Adipocyte (in vitro differentiated cells): ENCODE results near the gene CCDC149.
"Not testable (repeated sequence)": the region's sequence is repeated elsewhere in the genome, so short reads cannot be mapped to it uniquely, and the experiment has no call there.

Experiments used
- DNase-seq: peaks from one replicate; pipeline ENCODE4 v3.0.0-alpha.2; 2015; ENCODE audit warnings: low read depth
- H3K27me3 ChIP-seq: replicated peaks from 2 replicates; pipeline ENCODE4 v1.7.0; 2013; ENCODE audit warnings: mild to moderate bottlenecking, low read length, moderate library complexity; ENCODE audit not compliant: control insufficient read depth, insufficient read depth
- H3K36me3 ChIP-seq: 2 replicates; pipeline ENCODE4 v1.7.0; 2013; ENCODE audit warnings: low read length, mild to moderate bottlenecking, moderate library complexity; ENCODE audit not compliant: control insufficient read depth, insufficient read depth, severe bottlenecking
- H3K4me1 ChIP-seq: 2 replicates; pipeline ENCODE4 v1.7.0; 2013; ENCODE audit warnings: mild to moderate bottlenecking, low read length, moderate library complexity; ENCODE audit not compliant: control insufficient read depth, insufficient read depth
- H3K4me3 ChIP-seq: 2 replicates; pipeline ENCODE4 v1.7.0; 2013; ENCODE audit warnings: mild to moderate bottlenecking, low read length, moderate library complexity
- H3K9ac ChIP-seq: 2 replicates; pipeline ENCODE4 v1.7.0; 2013; ENCODE audit warnings: mild to moderate bottlenecking, low read length, moderate library complexity
- H3K9me3 ChIP-seq: 2 replicates; pipeline ENCODE4 v1.7.0; 2013; ENCODE audit warnings: mild to moderate bottlenecking, low read length, moderate library complexity; ENCODE audit not compliant: control insufficient read depth

CCDC149 gene

GRCh38 chr4:24915121-24915922, 2.5 kb upstream of the CCDC149 start:
- DNase-seq, result no peak
- no peak overlapping the region for H3K9ac ChIP-seq
- H3K36me3 ChIP-seq, result no peaks in the 10 kb centered on the region
- peaks cover 7% of the 10 kb centered on the region for H3K9me3 ChIP-seq
- no peaks in the 10 kb centered on the region for H3K27me3 ChIP-seq
- no peak overlapping the region for H3K4me3 ChIP-seq
- peaks cover 13% of the 10 kb centered on the region for H3K4me1 ChIP-seq

- peaks cover 5% of the 10 kb centered on the region for H3K36me3 ChIP-seq
- no peaks in the 10 kb centered on the region for H3K9me3 ChIP-seq
- no peaks in the 10 kb centered on the region for H3K27me3 ChIP-seq
- peaks cover 13% of the 10 kb centered on the region for H3K4me1 ChIP-seq
- no peak overlapping the region for H3K9ac ChIP-seq
- no peak overlapping the region for H3K4me3 ChIP-seq
- DNase-seq, result no peak
Measured at GRCh38 chr4:24914460-24914859, 1.6 kb upstream of the CCDC149 start.

- DNase-seq, result no peak
- no peaks in the 10 kb centered on the region for H3K9me3 ChIP-seq
- peak overlapping the region; percentile 91 for H3K9ac ChIP-seq
- peak overlapping the region; percentile 81 for H3K4me3 ChIP-seq
- H3K27me3 ChIP-seq, result no peaks in the 10 kb centered on the region
- peaks cover 13% of the 10 kb centered on the region for H3K4me1 ChIP-seq
- H3K36me3 ChIP-seq, result peaks cover 11% of the 10 kb centered on the region
Measured at GRCh38 chr4:24913119-24913485, 260 bp upstream of the CCDC149 start.

- H3K4me1 ChIP-seq, result peaks cover 8% of the 10 kb centered on the region
- no peak overlapping the region for H3K9ac ChIP-seq
- no peaks in the 10 kb centered on the region for H3K27me3 ChIP-seq
- peak; percentile 31 for DNase-seq
- H3K9me3 ChIP-seq, result no peaks in the 10 kb centered on the region
- no peak overlapping the region for H3K4me3 ChIP-seq
- peaks cover 11% of the 10 kb centered on the region for H3K36me3 ChIP-seq
Measured at GRCh38 chr4:24910499-24910898, 2.3 kb downstream of the CCDC149 start.

DNA sequence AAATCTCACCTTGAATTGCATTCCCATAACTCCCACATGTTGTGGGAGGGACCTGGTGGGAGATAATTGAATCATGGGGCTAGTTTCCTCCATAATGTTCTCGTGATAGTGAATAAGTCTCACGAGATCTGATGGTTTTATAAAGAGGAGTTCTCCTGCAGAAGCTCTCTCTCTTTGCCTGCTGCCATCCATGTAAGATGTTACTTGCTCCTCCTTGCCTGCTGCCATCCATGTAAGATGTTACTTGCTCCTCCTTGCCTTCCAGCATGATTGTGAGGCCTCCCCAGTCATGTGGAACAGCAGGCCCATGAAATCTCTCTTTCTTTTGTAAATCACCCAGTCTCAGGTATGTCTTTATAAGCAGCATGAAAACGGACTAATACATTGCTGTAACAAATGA, 3.2 kb downstream of the CCDC149 start:
- not testable (repeated sequence) for H3K9me3 ChIP-seq, DNase-seq, H3K27me3 ChIP-seq, H3K4me1 ChIP-seq, H3K4me3 ChIP-seq, H3K9ac ChIP-seq
- H3K36me3 ChIP-seq, result peaks cover 11% of the 10 kb centered on the region

DNA sequence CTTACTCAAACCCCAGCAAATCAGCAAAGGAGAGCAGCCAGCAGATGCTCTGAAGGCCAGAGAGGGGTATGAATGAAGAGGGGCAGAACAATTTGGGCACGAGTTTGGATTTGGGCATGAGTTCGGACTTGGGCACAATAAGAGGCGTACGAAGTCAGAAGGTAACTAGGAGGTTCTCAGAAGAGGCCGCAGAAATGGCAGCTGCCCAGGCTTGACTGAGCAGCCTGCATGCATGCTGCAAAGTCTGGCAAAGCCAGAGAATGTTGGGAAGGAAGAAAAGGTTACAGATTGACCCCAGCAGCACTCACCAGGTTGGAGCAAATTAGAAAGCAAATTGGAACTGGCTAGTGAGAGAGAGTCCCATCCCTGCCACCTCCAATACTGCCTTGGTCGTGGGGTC, 15.2 kb downstream of the CCDC149 start:
- H3K36me3 ChIP-seq, result no peaks in the 10 kb centered on the region
- H3K27me3 ChIP-seq, result no peaks in the 10 kb centered on the region
- no peaks in the 10 kb centered on the region for H3K4me1 ChIP-seq
- H3K9ac ChIP-seq, result no peak overlapping the region
- no peaks in the 10 kb centered on the region for H3K9me3 ChIP-seq
- DNase-seq, result no peak
- H3K4me3 ChIP-seq, result no peak overlapping the region

- no peak for DNase-seq
- H3K27me3 ChIP-seq, result no peaks in the 10 kb centered on the region
- H3K4me1 ChIP-seq, result no peaks in the 10 kb centered on the region
- H3K36me3 ChIP-seq, result no peaks in the 10 kb centered on the region
- H3K9me3 ChIP-seq, result no peaks in the 10 kb centered on the region
- no peak overlapping the region for H3K9ac ChIP-seq
- H3K4me3 ChIP-seq, result no peak overlapping the region
Measured at GRCh38 chr4:24896977-24897376, 15.9 kb downstream of the CCDC149 start.

DNA sequence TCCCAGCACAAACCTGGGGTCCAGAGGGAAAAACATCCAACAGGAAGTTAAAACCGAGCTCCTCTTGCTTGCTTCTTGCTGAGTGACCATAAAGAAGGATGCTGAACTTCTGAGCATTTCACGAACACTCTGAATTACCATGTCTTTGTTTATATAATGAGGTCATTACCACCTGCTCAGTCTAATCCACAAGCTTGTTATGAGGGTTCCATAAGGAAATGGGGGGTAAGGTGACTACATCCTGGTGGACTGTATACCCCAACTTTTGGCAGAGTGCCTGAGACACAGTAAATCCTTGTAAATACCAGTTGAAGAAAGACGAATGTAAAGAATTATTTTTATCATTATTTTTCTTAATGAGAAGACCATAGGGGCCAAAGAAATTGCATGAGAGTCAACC, 16.8 kb downstream of the CCDC149 start:
- H3K9ac ChIP-seq, result no peak overlapping the region
- DNase-seq, result no peak
- H3K4me3 ChIP-seq, result no peak overlapping the region
- H3K9me3 ChIP-seq, result no peaks in the 10 kb centered on the region
- H3K27me3 ChIP-seq, result no peaks in the 10 kb centered on the region
- no peaks in the 10 kb centered on the region for H3K4me1 ChIP-seq
- H3K36me3 ChIP-seq, result no peaks in the 10 kb centered on the region

- Histone ChIP-seq H3K36me3 (no peaks in the 10 kb centered on the region), H3K4me1 (no peaks in the 10 kb centered on the region), H3K4me3 (no peak overlapping the region), H3K9me3 (no peaks in the 10 kb centered on the region), H3K27me3 (no peaks in the 10 kb centered on the region), H3K9ac (no peak overlapping the region)
- no peak for DNase-seq
Measured at GRCh38 chr4:24895461-24895860, 17.4 kb downstream of the CCDC149 start.

GRCh38 chr4:24894846-24895245, 18.0 kb downstream of the CCDC149 start:
- H3K9me3 ChIP-seq, result no peaks in the 10 kb centered on the region
- H3K4me3 ChIP-seq, result no peak overlapping the region
- no peak overlapping the region for H3K9ac ChIP-seq
- no peaks in the 10 kb centered on the region for H3K4me1 ChIP-seq
- H3K27me3 ChIP-seq, result no peaks in the 10 kb centered on the region
- no peaks in the 10 kb centered on the region for H3K36me3 ChIP-seq
- no peak for DNase-seq

DNA sequence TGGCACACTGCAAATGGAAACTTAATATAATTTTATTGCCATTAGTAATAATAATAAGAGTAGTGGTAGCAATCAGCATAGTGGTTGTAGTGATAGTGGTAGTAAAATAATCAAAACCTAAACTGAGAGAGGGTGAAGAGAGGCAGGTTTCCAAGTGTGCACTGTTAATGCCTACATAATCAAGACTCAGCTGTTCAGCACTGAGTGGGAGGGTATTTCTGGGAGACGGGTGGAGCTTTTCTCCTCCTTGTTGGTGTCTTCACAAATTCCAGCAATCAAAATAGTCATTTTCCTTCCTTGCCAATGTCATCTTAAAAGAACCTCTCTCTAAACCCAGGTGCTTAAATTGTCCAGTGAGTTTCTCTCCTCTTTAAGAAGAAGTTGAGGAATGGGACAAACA, 18.6 kb downstream of the CCDC149 start:
- Histone ChIP-seq H3K27me3 (no peaks in the 10 kb centered on the region), H3K4me1 (no peaks in the 10 kb centered on the region), H3K9me3 (no peaks in the 10 kb centered on the region), H3K9ac (no peak overlapping the region), H3K36me3 (no peaks in the 10 kb centered on the region), H3K4me3 (no peak overlapping the region)
- no peak for DNase-seq

- no peak overlapping the region for H3K4me3 ChIP-seq
- no peak for DNase-seq
- no peaks in the 10 kb centered on the region for H3K4me1 ChIP-seq
- H3K36me3 ChIP-seq, result no peaks in the 10 kb centered on the region
- no peaks in the 10 kb centered on the region for H3K9me3 ChIP-seq
- H3K27me3 ChIP-seq, result no peaks in the 10 kb centered on the region
- H3K9ac ChIP-seq, result no peak overlapping the region
Measured at GRCh38 chr4:24892778-24893177, 20.1 kb downstream of the CCDC149 start.
